ENCODE data around the gene ICAM2.

DNA sequence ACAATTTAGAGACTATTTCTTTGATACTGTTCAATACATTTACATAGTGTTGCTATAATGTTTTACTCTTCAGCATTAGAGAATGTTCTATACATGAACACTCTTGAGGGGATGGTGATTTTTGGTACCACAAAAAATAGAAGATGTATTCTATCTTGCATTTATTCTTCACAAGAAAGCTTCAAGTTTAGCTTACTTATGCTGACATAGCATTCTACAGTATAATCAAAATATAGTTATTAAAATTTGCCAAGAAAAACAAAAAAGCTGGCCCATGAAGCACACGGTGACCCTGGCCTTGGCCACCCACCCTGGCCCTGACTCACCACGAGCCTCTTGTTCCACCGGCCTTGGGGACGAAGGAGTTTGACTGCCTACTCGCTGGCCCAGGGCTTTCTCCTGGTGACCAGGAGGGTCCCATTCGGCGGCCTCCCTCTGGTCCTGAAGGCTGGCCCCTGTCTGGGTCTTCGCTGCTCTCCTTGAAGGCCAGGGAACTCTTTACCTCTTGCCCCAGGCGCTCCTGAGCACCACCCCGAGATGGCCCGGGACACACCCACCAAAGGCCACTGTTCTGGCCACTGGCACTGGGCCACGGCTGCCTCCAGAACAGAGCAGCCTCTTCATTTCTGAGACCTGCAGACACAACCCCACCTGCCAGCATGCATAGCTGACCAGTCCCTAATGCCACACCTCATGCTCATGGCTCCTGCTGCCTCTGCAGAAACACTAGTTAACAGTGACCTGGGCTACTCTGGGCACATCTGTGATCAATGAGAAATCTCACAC lies 22.5 kb upstream of the ICAM2 start:
- TF ChIP-seq EZH2 (IDR thresholded peaks at IDR 0.05; ENCODE audit: insufficient read depth, poor library complexity, severe bottlenecking) (no peak), EZH2phosphoT487 (IDR thresholded peaks at IDR 0.05; ENCODE audit: insufficient read depth, low read depth) (no peak)
